Measurements from ENCODE around the gene CFL1. TPM values are rescaled to one million over a fixed set of nuclear protein-coding genes. Genes with fewer than 3 reads are reported as not detected.

CFL1 gene
- total and polyA plus RNA-seq, 7 donors: 428 to 2,165 (median 506) TPM

DNA sequence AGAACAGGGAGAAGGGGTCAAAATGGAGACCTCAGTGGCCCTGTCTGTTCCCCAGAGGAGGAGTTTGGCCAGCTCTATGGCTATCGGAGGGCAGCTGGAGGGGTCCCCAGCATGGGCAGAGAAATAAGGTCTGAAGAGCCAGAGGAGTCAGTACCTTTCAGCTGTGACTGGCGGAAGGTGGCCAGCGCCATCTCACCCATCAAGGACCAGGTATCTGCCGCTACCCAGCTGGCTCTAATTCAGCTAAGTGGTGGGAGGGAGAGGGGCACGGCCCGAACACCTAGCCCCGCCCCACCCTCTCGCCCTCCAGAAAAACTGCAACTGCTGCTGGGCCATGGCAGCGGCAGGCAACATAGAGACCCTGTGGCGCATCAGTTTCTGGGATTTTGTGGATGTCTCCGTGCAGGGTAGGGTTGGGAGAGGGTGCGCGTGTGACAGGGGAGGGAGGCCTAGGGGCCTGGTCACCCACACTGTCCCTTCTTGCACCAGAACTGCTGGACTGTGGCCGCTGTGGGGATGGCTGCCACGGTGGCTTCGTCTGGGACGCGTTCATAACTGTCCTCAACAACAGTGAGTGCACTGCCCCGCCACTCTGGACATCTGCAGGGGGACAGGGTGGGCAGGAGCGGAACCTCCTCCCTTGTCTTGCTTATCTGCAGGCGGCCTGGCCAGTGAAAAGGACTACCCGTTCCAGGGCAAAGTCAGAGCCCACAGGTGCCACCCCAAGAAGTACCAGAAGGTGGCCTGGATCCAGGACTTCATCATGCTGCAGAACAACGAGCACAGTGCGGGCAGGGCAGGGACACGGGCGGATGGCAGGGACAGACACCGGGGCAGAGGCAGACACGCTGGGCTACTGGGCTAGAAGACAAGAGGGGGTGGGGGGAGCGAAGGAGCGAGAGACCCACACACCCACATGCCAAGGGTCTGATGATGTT is 24.4 kb upstream of the CFL1 start:
- Histone ChIP-seq H3K9me3 (no peaks in the 10 kb centered on the region), H3K27ac (no peak overlapping the region), H3K4me1 (peaks cover 0 to 19% (median 18%) of the 10 kb centered on the region in 4 donors), H3K27me3 (no peaks in the 10 kb centered on the region), H3K4me3 (no peak overlapping the region), H3K36me3 (peaks cover 4 to 45% (median 15%) of the 10 kb centered on the region in 4 donors)
- intact Hi-C loops (cut with DNase I): no loop called here
- TF ChIP-seq EP300 (IDR thresholded peaks at IDR 0.05) (no peak), POLR2A (IDR thresholded peaks at IDR 0.05) (no peak), POLR2AphosphoS5 (IDR thresholded peaks at IDR 0.05) (no peak)
- TF ChIP-seq, protein P1, sequence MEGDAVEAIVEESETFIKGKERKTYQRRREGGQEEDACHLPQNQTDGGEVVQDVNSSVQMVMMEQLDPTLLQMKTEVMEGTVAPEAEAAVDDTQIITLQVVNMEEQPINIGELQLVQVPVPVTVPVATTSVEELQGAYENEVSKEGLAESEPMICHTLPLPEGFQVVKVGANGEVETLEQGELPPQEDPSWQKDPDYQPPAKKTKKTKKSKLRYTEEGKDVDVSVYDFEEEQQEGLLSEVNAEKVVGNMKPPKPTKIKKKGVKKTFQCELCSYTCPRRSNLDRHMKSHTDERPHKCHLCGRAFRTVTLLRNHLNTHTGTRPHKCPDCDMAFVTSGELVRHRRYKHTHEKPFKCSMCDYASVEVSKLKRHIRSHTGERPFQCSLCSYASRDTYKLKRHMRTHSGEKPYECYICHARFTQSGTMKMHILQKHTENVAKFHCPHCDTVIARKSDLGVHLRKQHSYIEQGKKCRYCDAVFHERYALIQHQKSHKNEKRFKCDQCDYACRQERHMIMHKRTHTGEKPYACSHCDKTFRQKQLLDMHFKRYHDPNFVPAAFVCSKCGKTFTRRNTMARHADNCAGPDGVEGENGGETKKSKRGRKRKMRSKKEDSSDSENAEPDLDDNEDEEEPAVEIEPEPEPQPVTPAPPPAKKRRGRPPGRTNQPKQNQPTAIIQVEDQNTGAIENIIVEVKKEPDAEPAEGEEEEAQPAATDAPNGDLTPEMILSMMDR (IDR thresholded peaks at IDR 0.05): no peak
- WGBS, 2 donors: 88 to 94% methylated on average over 30 of the region's 30 CpGs
- DNase-seq: peak; percentile 67

DNA sequence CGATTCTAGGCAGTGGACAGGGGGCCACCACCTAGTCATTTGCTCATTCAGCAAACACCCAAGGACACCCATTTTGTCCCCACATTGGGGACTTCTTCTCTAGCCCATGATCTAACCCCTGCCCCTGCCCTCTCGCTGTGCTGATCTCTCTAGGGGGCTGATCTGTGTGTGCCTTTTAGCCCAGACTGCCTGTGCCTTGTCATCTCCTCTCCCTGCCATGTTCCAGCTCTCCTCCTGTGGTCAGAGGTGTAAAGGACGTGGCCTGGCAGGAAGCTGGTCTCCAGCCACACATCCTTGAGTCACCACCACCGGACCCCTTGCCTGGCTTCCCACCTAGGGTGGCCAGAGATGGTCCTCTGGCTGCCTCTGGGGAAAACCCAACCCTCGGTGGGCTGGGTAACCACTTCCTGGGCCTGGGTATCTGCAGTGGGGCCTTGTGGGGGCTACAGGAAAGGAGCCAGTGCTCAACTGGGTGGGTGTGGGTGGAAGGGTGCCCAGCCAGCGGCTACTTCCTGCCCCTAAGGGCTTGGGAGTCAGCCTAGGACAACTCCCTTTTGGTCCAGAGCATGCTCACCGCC is 23.0 kb upstream of the CFL1 start:
- 67 to 79% methylated on average over 7 of the region's 7 CpGs for WGBS, 2 donors
- no peak for TF ChIP-seq POLR2AphosphoS5 (IDR thresholded peaks at IDR 0.05)
- TF ChIP-seq, protein P1 (IDR thresholded peaks at IDR 0.05): no peak
- TF ChIP-seq POLR2A (IDR thresholded peaks at IDR 0.05): no peak
- no peak for TF ChIP-seq EP300 (IDR thresholded peaks at IDR 0.05)
- Histone ChIP-seq H3K4me3 (no peak overlapping the region), H3K4me1 (peaks cover 0 to 11% (median 10%) of the 10 kb centered on the region in 4 donors), H3K36me3 (peaks cover 4 to 34% (median 14%) of the 10 kb centered on the region in 4 donors), H3K9me3 (no peaks in the 10 kb centered on the region), H3K27me3 (no peaks in the 10 kb centered on the region), H3K27ac (no peak overlapping the region)
- intact Hi-C loops (cut with DNase I): no loop called here
- no peak for DNase-seq

DNA sequence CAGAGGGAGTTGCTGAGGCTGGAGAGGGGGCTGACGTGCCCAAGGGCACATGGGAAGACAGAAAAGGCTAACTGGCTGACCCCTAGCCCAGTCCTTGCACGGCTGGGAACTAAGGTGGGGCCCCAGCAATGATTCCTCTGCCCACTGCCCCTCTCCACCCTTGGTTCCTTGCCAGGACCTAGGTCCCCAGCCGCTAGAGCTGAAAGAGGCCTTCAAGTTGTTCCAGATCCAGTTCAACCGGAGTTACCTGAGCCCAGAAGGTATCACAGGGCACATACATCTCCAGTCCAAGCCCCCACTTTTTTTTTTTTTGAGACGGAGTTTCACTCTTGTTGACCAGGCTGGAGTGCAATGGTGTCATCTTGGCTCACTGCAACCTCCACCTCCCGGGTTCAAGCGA is 22.0 kb upstream of the CFL1 start:
- H3K27ac ChIP-seq: no peak overlapping the region
- intact Hi-C loops (cut with DNase I): no loop called here
- no peak for TF ChIP-seq EP300 (IDR thresholded peaks at IDR 0.05)
- TF ChIP-seq, protein P1 (IDR thresholded peaks at IDR 0.05): no peak
- no peaks in the 10 kb centered on the region for H3K27me3 ChIP-seq
- H3K9me3 ChIP-seq: no peaks in the 10 kb centered on the region
- H3K4me1 ChIP-seq: peaks cover 0 to 10% (median 9%) of the 10 kb centered on the region in 4 donors
- no peak overlapping the region for H3K4me3 ChIP-seq
- 66 to 77% methylated on average over 7 of the region's 7 CpGs for WGBS, 2 donors
- peaks cover 4 to 26% (median 12%) of the 10 kb centered on the region in 4 donors for H3K36me3 ChIP-seq
- no peak for DNase-seq

DNA sequence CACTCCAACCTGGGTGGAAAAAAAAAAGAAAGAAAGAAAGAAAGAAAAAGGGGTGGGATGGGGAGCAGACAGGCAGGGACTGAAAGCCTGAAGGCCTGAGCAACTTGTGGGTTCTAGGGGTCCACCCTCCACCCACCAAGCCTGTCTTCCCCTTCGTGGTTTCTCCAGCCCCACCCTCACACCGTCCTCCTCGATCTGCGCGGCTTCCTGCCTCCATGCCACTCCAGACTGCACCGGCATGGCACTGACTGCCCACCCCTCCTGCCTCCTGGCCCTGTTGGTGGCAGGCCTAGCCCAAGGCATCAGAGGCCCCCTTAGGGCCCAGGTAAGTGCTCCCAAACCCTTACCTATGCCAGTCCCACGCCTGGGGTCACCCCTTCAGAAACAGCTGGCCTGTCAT is 21.6 kb upstream of the CFL1 start, which contains the start of gene CTSW:
CTSW (plus strand) TSS at position 221 of the 400 bp plus-strand sequence; CDS start at position 239, 18 bp downstream.
- TF ChIP-seq, protein P1 (IDR thresholded peaks at IDR 0.05): no peak
- TF ChIP-seq EP300 (IDR thresholded peaks at IDR 0.05) (no peak), POLR2A (IDR thresholded peaks at IDR 0.05) (no peak), POLR2AphosphoS5 (IDR thresholded peaks at IDR 0.05) (no peak)
- 36 to 42% methylated on average over 7 of the region's 7 CpGs for WGBS, 2 donors
- Histone ChIP-seq H3K27me3 (no peaks in the 10 kb centered on the region), H3K4me3 (no peak within 1 kb of the TSS), H3K27ac (no peak within 1 kb of the TSS), H3K36me3 (peaks cover 4 to 26% (median 10%) of the 10 kb centered on the region in 4 donors), H3K4me1 (peaks cover 0 to 6% (median 5%) of the 10 kb centered on the region in 4 donors), H3K9me3 (no peaks in the 10 kb centered on the region)
- intact Hi-C loops (cut with DNase I): no loop called here
- DNase-seq: no peak

Data from sigmoid colon (tissue), 7 donors.